H9 (cell line): ENCODE measurements around the gene DYNC2LI1. TPM values are rescaled to one million over a fixed set of nuclear protein-coding genes. Genes with fewer than 3 reads are reported as not detected.

Experiments
- DNase-seq: peaks from one replicate; pipeline ENCODE4 v3.0.0-alpha.2; 2017
- H2AFZ ChIP-seq: one replicate; pipeline ENCODE4 v1.6.1; 2013; ENCODE audit warnings: mild to moderate bottlenecking, low read length, control low read depth, moderate library complexity
- H2AK5ac ChIP-seq: 2 replicates; pipeline ENCODE4 v1.6.1; 2013; ENCODE audit warnings: low read length, control low read depth, mixed read lengths; ENCODE audit not compliant: insufficient read length
- H2BK120ac ChIP-seq: one replicate; pipeline ENCODE4 v1.6.1; 2013; ENCODE audit warnings: low read depth, mild to moderate bottlenecking, low read length, control low read depth, inconsistent platforms; ENCODE audit not compliant: poor library complexity, severe bottlenecking
- H2BK12ac ChIP-seq: 2 replicates; pipeline ENCODE4 v1.6.1; 2013; ENCODE audit warnings: low read length, control low read depth, mixed read lengths, low read depth; ENCODE audit not compliant: insufficient read length
- H2BK15ac ChIP-seq: 2 replicates; pipeline ENCODE4 v1.6.1; 2013; ENCODE audit warnings: low read depth, low read length, control low read depth
- H2BK20ac ChIP-seq: one replicate; pipeline ENCODE4 v1.6.1; 2013; ENCODE audit warnings: low read depth, mild to moderate bottlenecking, low read length, control low read depth, inconsistent platforms; ENCODE audit not compliant: poor library complexity, severe bottlenecking
- H2BK5ac ChIP-seq: 2 replicates; pipeline ENCODE4 v1.6.1; 2013; ENCODE audit warnings: low read length, control low read depth, mixed read lengths; ENCODE audit not compliant: insufficient read length
- H3K14ac ChIP-seq: 2 replicates; pipeline ENCODE4 v1.6.1; 2013; ENCODE audit warnings: low read length, control low read depth; ENCODE audit not compliant: insufficient read depth
- H3K18ac ChIP-seq: 2 replicates; pipeline ENCODE4 v1.6.1; 2013; ENCODE audit warnings: low read depth, mild to moderate bottlenecking, mixed read lengths, low read length, control low read depth; ENCODE audit not compliant: insufficient read length
- H3K23ac ChIP-seq: 2 replicates; pipeline ENCODE4 v1.6.1; 2013; ENCODE audit warnings: low read length, control low read depth, mixed read lengths, low read depth; ENCODE audit not compliant: insufficient read length
- H3K23me2 ChIP-seq: 2 replicates; pipeline ENCODE4 v1.6.1; 2013; ENCODE audit warnings: low read depth, mild to moderate bottlenecking, mixed read lengths, low read length, control low read depth; ENCODE audit not compliant: insufficient read length, poor library complexity, severe bottlenecking
- H3K27ac ChIP-seq: 2 replicates; pipeline ENCODE4 v1.5.1; 2013; ENCODE audit warnings: low read length, control low read depth, mixed read lengths, low read depth; ENCODE audit not compliant: insufficient read length
- H3K27me3 ChIP-seq: 2 replicates; pipeline ENCODE4 v1.6.1; 2013; ENCODE audit warnings: low read length, control low read depth, inconsistent platforms; ENCODE audit not compliant: insufficient read depth
- H3K4ac ChIP-seq: 2 replicates; pipeline ENCODE4 v1.6.1; 2013; ENCODE audit warnings: low read depth, mild to moderate bottlenecking, control low read depth, inconsistent platforms, low read length, moderate library complexity
- H3K4me1 ChIP-seq: 2 replicates; pipeline ENCODE4 v1.6.1; 2013; ENCODE audit warnings: low read length, control low read depth, inconsistent platforms; ENCODE audit not compliant: insufficient read depth
- H3K4me2 ChIP-seq: 2 replicates; pipeline ENCODE4 v1.6.1; 2013; ENCODE audit warnings: low read length, control low read depth, mixed read lengths; ENCODE audit not compliant: insufficient read length, insufficient read depth
- H3K56ac ChIP-seq: 2 replicates; pipeline ENCODE4 v1.6.1; 2013; ENCODE audit warnings: low read depth, mild to moderate bottlenecking, mixed read lengths, low read length, control low read depth; ENCODE audit not compliant: insufficient read length
- H3K79me1 ChIP-seq: 2 replicates; pipeline ENCODE4 v1.6.1; 2013; ENCODE audit warnings: low read depth, mild to moderate bottlenecking, moderate library complexity, low read length, control low read depth, inconsistent platforms; ENCODE audit not compliant: insufficient read depth, poor library complexity, severe bottlenecking
- H3K79me2 ChIP-seq: 2 replicates; pipeline ENCODE4 v1.6.1; 2013; ENCODE audit warnings: low read length, control low read depth, inconsistent platforms; ENCODE audit not compliant: insufficient read depth
- H3K9ac ChIP-seq: 2 replicates; pipeline ENCODE4 v1.6.1; 2013; ENCODE audit warnings: low read length, control low read depth, mixed read lengths; ENCODE audit not compliant: insufficient read length; ENCODE audit errors: extremely low read depth
- H3K9me3 ChIP-seq: one replicate; pipeline ENCODE4 v1.6.1; 2013; ENCODE audit warnings: low read depth, low read length, inconsistent platforms; ENCODE audit not compliant: control insufficient read depth
- H3T11ph ChIP-seq: one replicate; pipeline ENCODE4 v1.6.1; 2013; ENCODE audit warnings: mild to moderate bottlenecking, low read length, control low read depth, inconsistent platforms
- H4K20me1 ChIP-seq: one replicate; pipeline ENCODE4 v1.6.1; 2013; ENCODE audit not compliant: control insufficient read depth, insufficient read length, insufficient read depth
- H4K5ac ChIP-seq: 2 replicates; pipeline ENCODE4 v1.6.1; 2013; ENCODE audit warnings: low read depth, mild to moderate bottlenecking, mixed read lengths, low read length, control low read depth; ENCODE audit not compliant: insufficient read length
- H4K8ac ChIP-seq: replicated peaks from 2 replicates; pipeline ENCODE4 v1.6.1; 2013; ENCODE audit warnings: low read length, control low read depth, mixed read lengths, low read depth; ENCODE audit not compliant: insufficient read length
- H4K91ac ChIP-seq: 2 replicates; pipeline ENCODE4 v1.6.1; 2013; ENCODE audit warnings: low read depth, mild to moderate bottlenecking, moderate library complexity, mixed read lengths, low read length, control low read depth; ENCODE audit not compliant: insufficient read length
- H3K27ac Mint-ChIP-seq, 3 experiments: 2 replicates in 2 of 3; 3 replicates in 1 of 3; pipeline ENCODE4 v1.8.0; 2020 to 2021; ENCODE audit warnings: mixed read lengths in 3 of 3, mild to moderate bottlenecking in 1 of 3, moderate library complexity in 1 of 3
- H3K27me3 Mint-ChIP-seq: 2 replicates; pipeline ENCODE4 v1.8.0; 2021; ENCODE audit warnings: low read depth, mild to moderate bottlenecking, moderate library complexity, mixed read lengths
- H3K36me3 Mint-ChIP-seq, 3 experiments: 2 replicates in 2 of 3; 3 replicates in 1 of 3; pipeline ENCODE4 v1.8.0; 2020 to 2021; ENCODE audit warnings: low read depth in 3 of 3, mixed read lengths in 3 of 3; ENCODE audit not compliant: insufficient read depth in 1 of 3
- H3K4me1 Mint-ChIP-seq, 2 experiments: 2 replicates each; pipeline ENCODE4 v1.8.0; 2020; ENCODE audit warnings: mixed read lengths in 2 of 2
- H3K4me3 Mint-ChIP-seq, 2 experiments: 2 replicates in 1 of 2; 3 replicates in 1 of 2; pipeline ENCODE4 v1.8.0; 2020 to 2021; ENCODE audit warnings: mild to moderate bottlenecking in 2 of 2, mixed read lengths in 2 of 2, moderate library complexity in 1 of 2
- H3K9me3 Mint-ChIP-seq, 2 experiments: 2 replicates in 1 of 2; 3 replicates in 1 of 2; pipeline ENCODE4 v1.8.0; 2020; ENCODE audit warnings: mild to moderate bottlenecking in 2 of 2, mixed read lengths in 2 of 2, moderate library complexity in 1 of 2
- CTCF ChIP-seq: fragments of 200-600 bp; sonication (generic); conservative IDR thresholded peaks from 3 replicates; pipeline ENCODE4 v1.8.0; 2021; ENCODE audit warnings: antibody characterized with exemption, mild to moderate bottlenecking
- WGBS: extraction: QIAGEN DNeasy Blood & Tissue Kit; methylation state at CpG from one replicate; pipeline ENCODE4 v1.1.7; 2013; ENCODE audit warnings: missing lambda C conversion rate, low lambda C conversion rate, mixed read lengths; ENCODE audit not compliant: insufficient read length; ENCODE audit errors: extremely low coverage; 5-methylcytosine and 5-hydroxymethylcytosine counted together
- total RNA-seq: library from RNA; stranded (reverse); gene quantifications from 2 replicates; pipeline ENCODE4 v1.2.1, GENCODE V29; 2021

DYNC2LI1 gene
- total RNA-seq, 1 experiment from 2014 or later: 8.5 TPM

GRCh38 chr2:43754180-43754579 is 19.7 kb upstream of the DYNC2LI1 start:
- Histone ChIP-seq H3K4ac (no peak overlapping the region), H3K23me2 (no peaks in the 10 kb centered on the region), H3K4me1 (no peaks in the 10 kb centered on the region), H3K14ac (no peak overlapping the region), H3K18ac (no peak overlapping the region), H3K4me2 (no peak overlapping the region), H2AFZ (no peak overlapping the region), H3K79me1 (no peaks in the 10 kb centered on the region), H4K5ac (no peak overlapping the region), H3K56ac (no peak overlapping the region), H2BK12ac (no peak overlapping the region), H3K27me3 (no peaks in the 10 kb centered on the region), H4K8ac (no peak overlapping the region), H2AK5ac (no peak overlapping the region), H2BK15ac (no peak overlapping the region), H2BK20ac (no peak overlapping the region), H2BK5ac (no peak overlapping the region), H4K91ac (no peak overlapping the region), H2BK120ac (no peak overlapping the region), H3K27ac (no peak overlapping the region), H4K20me1 (no peaks in the 10 kb centered on the region), H3K23ac (no peak overlapping the region), H3K9me3 (no peaks in the 10 kb centered on the region), H3T11ph (no peak overlapping the region), H3K79me2 (no peaks in the 10 kb centered on the region), H3K9ac (no peak overlapping the region)
- Mint-ChIP-seq H3K9me3 (no peaks in the 10 kb centered on the region), H3K27me3 (no peaks in the 10 kb centered on the region), H3K4me3 (no peak overlapping the region), H3K27ac (no peak overlapping the region; a peak in 1 of 7 replicates), H3K4me1 (peaks cover 9 to 17% of the 10 kb centered on the region in 2 experiments), H3K36me3 (peaks cover 2 to 4% (median 2%) of the 10 kb centered on the region in 3 experiments; a peak in 3 of 7 replicates)
- no peak for TF ChIP-seq CTCF
- no CpG with 5 or more reads among the region's 7 CpGs for WGBS
- no peak for DNase-seq
